AG04449 (cell line): ENCODE results near the gene RNF6.
A peak's percentile ranks its signal among the peaks of the same experiment; 100 is the strongest.
"Not testable (repeated sequence)": the region's sequence is repeated elsewhere in the genome, so short reads cannot be mapped to it uniquely, and the experiment has no call there.

Experiments used
- CTCF ChIA-PET: fragments of 350-600 bp; formaldehyde crosslinking; extraction: SDS; loops from one replicate; lab custom pipeline; 2021; ENCODE audit warnings: antibody characterized with exemption; lab: Yijun Ruan, JAX
- POLR2A ChIA-PET: fragments of 400-600, 350-600 bp; formaldehyde crosslinking; extraction: SDS; loops from one replicate; lab custom pipeline; 2020; ENCODE audit warnings: antibody characterized with exemption, inconsistent platforms; lab: Yijun Ruan, JAX
- DNase-seq: peaks from one replicate; pipeline ENCODE4 v3.0.0-alpha.2; 2010; ENCODE audit warnings: low read depth, low spot score
- H3K4me3 ChIP-seq: 2 replicates; pipeline ENCODE4 v1.5.1; 2011; ENCODE audit warnings: low read depth, mild to moderate bottlenecking, control low read depth, low read length
- CTCF ChIP-seq: IDR thresholded peaks from one replicate; pipeline ENCODE4 v1.5.1; 2011; ENCODE audit warnings: mild to moderate bottlenecking, moderate library complexity, low read length, control low read depth, inconsistent platforms; ENCODE audit not compliant: insufficient read depth; ENCODE audit errors: missing control alignments

Gene RNF6

DNA sequence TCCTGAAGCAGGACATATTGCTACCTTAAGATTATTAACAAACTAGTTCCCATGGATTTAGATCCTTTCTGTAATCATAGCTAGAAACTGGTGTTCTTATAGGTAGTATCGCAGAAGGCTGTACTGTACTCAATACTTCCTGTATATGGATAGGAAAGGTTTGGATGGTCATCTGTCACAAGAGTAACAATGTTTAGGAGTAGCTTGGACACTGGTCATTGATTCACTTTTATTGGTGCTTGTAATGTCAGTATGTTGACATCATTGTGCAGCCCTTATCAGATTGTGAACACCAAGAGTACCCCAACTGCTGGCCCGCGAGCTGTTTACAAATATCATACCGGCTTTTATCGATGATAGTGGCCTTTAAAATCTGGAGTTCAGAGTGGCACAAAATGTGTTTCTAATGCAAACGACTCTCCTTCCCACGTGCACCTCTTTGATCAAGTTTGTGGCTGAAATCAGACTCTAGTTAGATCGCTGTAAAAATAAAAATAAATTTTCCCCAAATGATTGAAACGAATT is 31.2 kb upstream of the RNF6 start:
- ChIA-PET POLR2A (no interaction called here), CTCF (interaction anchor here (0.8 kb wide), 1 partner anchor 69 kb away, joined by 3 read pairs; no protein-coding TSS in a partner anchor)
- no peak for TF ChIP-seq CTCF
- no peak for DNase-seq
- H3K4me3 ChIP-seq = peak overlapping the region; percentile 89

DNA sequence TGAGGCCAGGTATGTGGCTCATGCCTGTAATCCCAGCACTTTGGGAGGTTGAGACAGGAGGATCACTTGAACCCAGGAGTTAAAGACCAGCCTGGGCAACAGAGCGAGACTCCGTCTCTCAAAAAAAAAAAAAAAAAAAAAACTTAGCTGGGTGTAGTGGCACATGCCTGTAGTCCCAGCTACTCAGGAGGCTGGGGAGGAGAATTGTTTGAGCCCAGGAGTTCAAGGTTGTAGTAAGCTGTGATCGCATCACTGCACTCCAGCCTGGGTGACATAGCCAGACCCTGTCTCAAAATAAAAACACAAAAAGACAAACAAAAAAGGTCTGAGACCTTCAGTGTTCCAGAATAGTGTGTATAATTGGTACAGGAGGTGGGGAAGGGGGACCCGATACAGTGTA is 29.9 kb upstream of the RNF6 start:
- POLR2A ChIA-PET = not testable (repeated sequence)

GRCh38 chr13:26249551-26249950 is 27.4 kb upstream of the RNF6 start:
- H3K4me3 ChIP-seq = no peak overlapping the region
- DNase-seq = no peak
- CTCF ChIA-PET = no interaction called here
- POLR2A ChIA-PET = no interaction called here
- no peak for TF ChIP-seq CTCF

More for the DNA sequence above, 29.9 kb upstream of the RNF6 start:
- H3K4me3 ChIP-seq, CTCF ChIA-PET, DNase-seq: not testable (repeated sequence)

- no peak for TF ChIP-seq CTCF
- no peak overlapping the region for H3K4me3 ChIP-seq
- ChIA-PET CTCF (no interaction called here), POLR2A (no interaction called here)
- no peak for DNase-seq
Observed at GRCh38 chr13:26247608-26248007, 25.5 kb upstream of the RNF6 start.

GRCh38 chr13:26247011-26247410 is 24.9 kb upstream of the RNF6 start:
- TF ChIP-seq CTCF = no peak
- H3K4me3 ChIP-seq = no peak overlapping the region
- ChIA-PET POLR2A (no interaction called here), CTCF (no interaction called here)
- no peak for DNase-seq

GRCh38 chr13:26246154-26246553 is 24.0 kb upstream of the RNF6 start:
- POLR2A ChIA-PET = no interaction called here
- DNase-seq = no peak
- CTCF ChIA-PET = interaction anchor here (1.0 to 1.5 kb wide), 2 partner anchors 9 to 10 kb away, joined by 3 to 4 read pairs; no protein-coding TSS in a partner anchor
- no peak for TF ChIP-seq CTCF
- no peak overlapping the region for H3K4me3 ChIP-seq

GRCh38 chr13:26236296-26236695 is 14.2 kb upstream of the RNF6 start:
- POLR2A ChIA-PET = interaction anchor here (1.1 kb wide), 1 partner anchor 14 kb away, joined by 3 read pairs; the partner anchor contains the start of gene RNF6
- H3K4me3 ChIP-seq = no peak overlapping the region
- CTCF ChIA-PET = interaction anchor here (1.1 to 1.7 kb wide), 3 partner anchors 9 to 50 kb away, joined by 3 to 7 read pairs (median 3); no protein-coding TSS in a partner anchor
- no peak for TF ChIP-seq CTCF
- DNase-seq = no peak
